ENCODE results near the gene PCDH12. TPM values are rescaled to one million over a fixed set of nuclear protein-coding genes. Genes with fewer than 3 reads are reported as not detected.

The PCDH12 gene
- total RNA-seq, 1 experiment from 2014 or later = not detected

DNA sequence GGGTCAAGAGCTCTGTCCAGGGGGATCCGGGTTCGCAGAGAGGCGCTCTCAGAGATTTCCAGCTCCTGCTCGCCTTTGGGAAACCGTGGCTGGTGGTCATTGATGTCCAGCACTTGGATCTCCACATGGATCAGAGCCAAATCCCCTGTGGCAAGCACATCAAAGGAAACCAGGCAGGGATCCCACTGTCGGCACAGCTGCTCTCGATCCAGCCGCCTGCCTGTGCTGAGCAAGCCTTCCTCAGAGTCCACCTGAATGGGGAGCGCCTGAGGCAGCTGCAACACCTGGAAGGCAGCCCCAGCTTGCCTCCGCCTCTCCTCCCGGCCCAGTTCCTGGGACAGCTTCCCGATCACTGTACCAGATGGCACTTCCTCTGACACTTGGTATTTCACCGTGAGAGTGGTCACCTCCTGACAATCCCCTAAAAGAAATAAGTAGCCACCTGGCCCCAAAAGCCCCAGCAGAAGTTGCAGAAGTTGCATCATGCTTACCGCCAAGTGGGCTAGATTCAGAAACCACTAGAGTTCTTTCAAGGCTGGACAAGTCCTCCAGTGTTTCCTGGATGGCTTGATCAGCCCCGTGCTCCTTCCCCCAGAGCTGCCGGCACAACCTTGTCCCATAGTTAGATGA lies 520 bp downstream of the PCDH12 start:
- Histone ChIP-seq H3K79me1 (ENCODE audit: insufficient read depth, low read depth, low read length, poor library complexity, severe bottlenecking) (no peaks in the 10 kb centered on the region), H3K4me2 (ENCODE audit: insufficient read depth, insufficient read length, low read length) (no peak overlapping the region), H2AFZ (ENCODE audit: low read length) (no peak overlapping the region), H3K27me3 (ENCODE audit: insufficient read depth, low read length) (no peaks in the 10 kb centered on the region), H2BK12ac (ENCODE audit: insufficient read length, low read depth, low read length) (no peak overlapping the region), H4K91ac (ENCODE audit: insufficient read length, low read depth, low read length) (no peak overlapping the region), H2BK120ac (ENCODE audit: low read depth, low read length, poor library complexity, severe bottlenecking) (no peak overlapping the region), H3K4me1 (ENCODE audit: insufficient read depth, low read length) (no peaks in the 10 kb centered on the region; the same call in 1 of the 2 replicates), H3T11ph (ENCODE audit: low read length) (no peak overlapping the region), H3K56ac (ENCODE audit: insufficient read length, low read depth, low read length) (no peak overlapping the region), H2BK20ac (ENCODE audit: low read depth, low read length, poor library complexity, severe bottlenecking) (no peak overlapping the region), H2BK15ac (ENCODE audit: low read depth, low read length) (no peak overlapping the region), H3K9me3 (ENCODE audit: control insufficient read depth, low read depth, low read length) (no peaks in the 10 kb centered on the region), H3K4ac (ENCODE audit: low read depth, low read length) (no peak overlapping the region), H3K14ac (ENCODE audit: insufficient read depth, low read length) (no peak overlapping the region), H3K23me2 (ENCODE audit: insufficient read length, low read depth, low read length, poor library complexity, severe bottlenecking) (no peaks in the 10 kb centered on the region), H2AK5ac (ENCODE audit: insufficient read length, low read length) (no peak overlapping the region), H4K20me1 (ENCODE audit: control insufficient read depth, insufficient read depth, insufficient read length) (no peaks in the 10 kb centered on the region), H3K79me2 (ENCODE audit: insufficient read depth, low read length) (no peaks in the 10 kb centered on the region), H4K8ac (replicated peaks; ENCODE audit: insufficient read length, low read depth, low read length) (no peak overlapping the region), H3K27ac (ENCODE audit: insufficient read length, low read depth, low read length) (no peak overlapping the region), H3K23ac (ENCODE audit: insufficient read length, low read depth, low read length) (no peak overlapping the region), H4K5ac (ENCODE audit: insufficient read length, low read depth, low read length) (no peak overlapping the region), H3K9ac (ENCODE audit: extremely low read depth, insufficient read length, low read length) (no peak overlapping the region), H2BK5ac (ENCODE audit: insufficient read length, low read length) (no peak overlapping the region), H3K18ac (ENCODE audit: insufficient read length, low read depth, low read length) (no peak overlapping the region)
- no CpG with 5 or more reads among the region's 16 CpGs for WGBS (ENCODE audit: extremely low coverage, insufficient read length, low lambda C conversion rate)
- Mint-ChIP-seq H3K4me3 (0 out of 5 replicates have a peak overlapping the region, but pooled peaks of 1 of the 2 experiments have one; percentile 8), H3K27ac (no peak overlapping the region), H3K4me1 (peaks cover 16 to 25% of the 10 kb centered on the region in 2 experiments), H3K27me3 (ENCODE audit: low read depth) (peaks cover 2% of the 10 kb centered on the region; the same call in 1 of the 2 replicates), H3K36me3 (ENCODE audit: insufficient read depth in 1 of 3, low read depth in 3 of 3) (no peaks in the 10 kb centered on the region), H3K9me3 (no peaks in the 10 kb centered on the region)
- TF ChIP-seq, protein P1, sequence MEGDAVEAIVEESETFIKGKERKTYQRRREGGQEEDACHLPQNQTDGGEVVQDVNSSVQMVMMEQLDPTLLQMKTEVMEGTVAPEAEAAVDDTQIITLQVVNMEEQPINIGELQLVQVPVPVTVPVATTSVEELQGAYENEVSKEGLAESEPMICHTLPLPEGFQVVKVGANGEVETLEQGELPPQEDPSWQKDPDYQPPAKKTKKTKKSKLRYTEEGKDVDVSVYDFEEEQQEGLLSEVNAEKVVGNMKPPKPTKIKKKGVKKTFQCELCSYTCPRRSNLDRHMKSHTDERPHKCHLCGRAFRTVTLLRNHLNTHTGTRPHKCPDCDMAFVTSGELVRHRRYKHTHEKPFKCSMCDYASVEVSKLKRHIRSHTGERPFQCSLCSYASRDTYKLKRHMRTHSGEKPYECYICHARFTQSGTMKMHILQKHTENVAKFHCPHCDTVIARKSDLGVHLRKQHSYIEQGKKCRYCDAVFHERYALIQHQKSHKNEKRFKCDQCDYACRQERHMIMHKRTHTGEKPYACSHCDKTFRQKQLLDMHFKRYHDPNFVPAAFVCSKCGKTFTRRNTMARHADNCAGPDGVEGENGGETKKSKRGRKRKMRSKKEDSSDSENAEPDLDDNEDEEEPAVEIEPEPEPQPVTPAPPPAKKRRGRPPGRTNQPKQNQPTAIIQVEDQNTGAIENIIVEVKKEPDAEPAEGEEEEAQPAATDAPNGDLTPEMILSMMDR (conservative IDR thresholded peaks at IDR 0.05) = no peak
- DNase-seq = no peak
